SU-DHL-6 (cell line): ENCODE measurements around the gene ENOX1.

Source experiments
- H2AFZ ChIP-seq: fragments of 200-600 bp; sonication (generic); 2 replicates; pipeline ENCODE4 v1.6.1; 2014; ENCODE audit warnings: low read depth, mild to moderate bottlenecking, moderate library complexity, mixed read lengths, antibody characterized with exemption, low read length; ENCODE audit not compliant: severe bottlenecking
- H3F3A ChIP-seq: fragments of 200-600 bp; shearing (Covaris generic); 2 replicates; pipeline ENCODE4 v1.6.0; 2016; ENCODE audit warnings: antibody characterized with exemption, mild to moderate bottlenecking; ENCODE audit not compliant: insufficient read depth
- H3K27ac ChIP-seq: fragments of 200-600 bp; sonication (generic); 2 replicates; pipeline ENCODE4 v1.5.1; 2016; ENCODE audit warnings: low read depth, mild to moderate bottlenecking, low read length, moderate library complexity, mixed read lengths
- H3K27me3 ChIP-seq: fragments of 200-600 bp; sonication (generic), shearing (Covaris generic); 2 replicates; pipeline ENCODE4 v1.6.0; 2014; ENCODE audit warnings: mild to moderate bottlenecking, low read length
- H3K36me3 ChIP-seq: fragments of 200-600 bp; sonication (generic); 2 replicates; pipeline ENCODE4 v1.6.1; 2014; ENCODE audit warnings: mild to moderate bottlenecking, low read length, mixed read lengths
- H3K4me2 ChIP-seq: fragments of 300-600, 200-600 bp; shearing (Covaris generic), sonication (generic); 2 replicates; pipeline ENCODE4 v1.6.0; 2014; ENCODE audit warnings: low read length, low read depth, mild to moderate bottlenecking; ENCODE audit not compliant: poor library complexity, severe bottlenecking
- H3K4me3 ChIP-seq: fragments of 200-600 bp; sonication (generic); 2 replicates; pipeline ENCODE4 v1.5.1; 2014; ENCODE audit warnings: antibody characterized with exemption, low read length, mild to moderate bottlenecking, mixed read lengths; ENCODE audit not compliant: insufficient read depth, poor library complexity, severe bottlenecking
- H3K79me2 ChIP-seq: fragments of 200-600 bp; sonication (generic); 2 replicates; pipeline ENCODE4 v1.6.1; 2014; ENCODE audit warnings: mild to moderate bottlenecking, low read length, moderate library complexity; ENCODE audit not compliant: insufficient read depth
- H3K9ac ChIP-seq: fragments of 200-600 bp; sonication (generic); 2 replicates; pipeline ENCODE4 v1.7.0; 2014; ENCODE audit warnings: mild to moderate bottlenecking, low read length
- H3K9me2 ChIP-seq: fragments of 200-600 bp; sonication (generic); replicated peaks from 2 replicates; pipeline ENCODE4 v1.6.1; 2014; ENCODE audit warnings: low read length; ENCODE audit not compliant: insufficient read depth
- H3K9me3 ChIP-seq: fragments of 200-600 bp; sonication (generic); 2 replicates; pipeline ENCODE4 v1.6.1; 2014; ENCODE audit warnings: low read length, mixed read lengths; ENCODE audit not compliant: insufficient read depth
- H4K20me1 ChIP-seq: fragments of 200-600 bp; sonication (generic); 2 replicates; pipeline ENCODE4 v1.6.1; 2014; ENCODE audit warnings: low read depth, mild to moderate bottlenecking, antibody characterized with exemption, low read length, moderate library complexity, mixed read lengths
- CTCF ChIP-seq: fragments of 200-600 bp; sonication (generic); IDR thresholded peaks from one replicate; pipeline ENCODE4 v1.5.1; 2017; ENCODE audit warnings: antibody characterized with exemption, mild to moderate bottlenecking, low read length, moderate library complexity; ENCODE audit not compliant: insufficient read depth, poor library complexity, severe bottlenecking
- EZH2phosphoT487 ChIP-seq: fragments of 200-600 bp; sonication (generic), shearing (Covaris generic); conservative IDR thresholded peaks from 2 replicates; pipeline ENCODE4 v1.6.1; 2018; ENCODE audit warnings: mild to moderate bottlenecking, antibody characterized with exemption, low read length, moderate library complexity, mixed read lengths

ENOX1 gene

GRCh38 chr13:43761616-43762315 is 25.0 kb downstream of the ENOX1 start:
- no peak overlapping the region for H3K4me2 ChIP-seq
- no peak overlapping the region for H3K27ac ChIP-seq
- H3K27me3 ChIP-seq = no peaks in the 10 kb centered on the region
- H4K20me1 ChIP-seq = no peaks in the 10 kb centered on the region
- H3K79me2 ChIP-seq = no peaks in the 10 kb centered on the region
- H2AFZ ChIP-seq = no peak overlapping the region
- H3K9me3 ChIP-seq = no peaks in the 10 kb centered on the region
- no peaks in the 10 kb centered on the region for H3K9me2 ChIP-seq
- no peak for TF ChIP-seq CTCF
- no peak for TF ChIP-seq EZH2phosphoT487
- H3K4me3 ChIP-seq = no peak overlapping the region
- H3K9ac ChIP-seq = no peak overlapping the region
- no peaks in the 10 kb centered on the region for H3K36me3 ChIP-seq
- no peaks in the 10 kb centered on the region for H3F3A ChIP-seq

GRCh38 chr13:43760257-43760656 is 26.5 kb downstream of the ENOX1 start:
- H3K27ac ChIP-seq = no peak overlapping the region
- TF ChIP-seq CTCF = no peak
- no peak for TF ChIP-seq EZH2phosphoT487
- no peak overlapping the region for H3K9ac ChIP-seq

GRCh38 chr13:43758834-43759233 is 27.9 kb downstream of the ENOX1 start:
- H3K9me2 ChIP-seq = no peaks in the 10 kb centered on the region
- no peak overlapping the region for H3K9ac ChIP-seq
- H3K79me2 ChIP-seq = no peaks in the 10 kb centered on the region
- TF ChIP-seq EZH2phosphoT487 (no peak), CTCF (no peak)
- H3K27ac ChIP-seq = no peak overlapping the region
- no peak overlapping the region for H3K4me3 ChIP-seq
- H4K20me1 ChIP-seq = no peaks in the 10 kb centered on the region
- no peak overlapping the region for H3K4me2 ChIP-seq
- no peak overlapping the region for H2AFZ ChIP-seq
- no peaks in the 10 kb centered on the region for H3K36me3 ChIP-seq
- H3K27me3 ChIP-seq = no peaks in the 10 kb centered on the region
- H3K9me3 ChIP-seq = no peaks in the 10 kb centered on the region
- no peaks in the 10 kb centered on the region for H3F3A ChIP-seq

More at GRCh38 chr13:43760257-43760656, 26.5 kb downstream of the ENOX1 start:
- no peaks in the 10 kb centered on the region for H3F3A ChIP-seq
- H3K4me3 ChIP-seq = no peak overlapping the region
- no peaks in the 10 kb centered on the region for H3K9me3 ChIP-seq
- no peak overlapping the region for H2AFZ ChIP-seq
- H3K9me2 ChIP-seq = no peaks in the 10 kb centered on the region
- no peaks in the 10 kb centered on the region for H4K20me1 ChIP-seq
- H3K36me3 ChIP-seq = no peaks in the 10 kb centered on the region
- H3K79me2 ChIP-seq = no peaks in the 10 kb centered on the region
- no peak overlapping the region for H3K4me2 ChIP-seq
- H3K27me3 ChIP-seq = no peaks in the 10 kb centered on the region
